Urinary bladder (tissue), 4 donors: ENCODE results near the gene IPCEF1. TPM values are rescaled to one million over a fixed set of nuclear protein-coding genes. Genes with fewer than 3 reads are reported as not detected.

Experiments
- DNase-seq: peaks from one replicate; pipeline ENCODE4 v3.0.0-alpha.2; 2015; ENCODE audit errors: extremely low spot score
- H3K27ac ChIP-seq: one replicate; pipeline ENCODE4 v1.5.1; 2013; ENCODE audit warnings: low read depth, mild to moderate bottlenecking, moderate library complexity
- H3K36me3 ChIP-seq: one replicate; pipeline ENCODE4 v1.6.1; 2013; ENCODE audit warnings: mild to moderate bottlenecking, moderate library complexity; ENCODE audit not compliant: insufficient read depth
- H3K4me1 ChIP-seq: one replicate; pipeline ENCODE4 v1.6.1; 2013; ENCODE audit warnings: mild to moderate bottlenecking, moderate library complexity; ENCODE audit not compliant: insufficient read depth
- H3K4me3 ChIP-seq: one replicate; pipeline ENCODE4 v1.5.1; 2013; ENCODE audit warnings: low read depth, low read length
- WGBS: extraction: QIAGEN DNeasy Blood & Tissue Kit; methylation state at CpG from one replicate; pipeline ENCODE4 v1.1.7; 2013; 5-methylcytosine and 5-hydroxymethylcytosine counted together
- polyA plus RNA-seq: library from polyadenylated mRNA; stranded (reverse); fragments of 200-250 nt; gene quantifications from one replicate; pipeline ENCODE4 v1.2.3, GENCODE V29; 2013
- total RNA-seq: library from RNA; depleted of rRNA; stranded (reverse); fragments of >200 nt; gene quantifications from one replicate; pipeline ENCODE4 v1.2.3, GENCODE V29; 2014
- donor health status: healthy with polysubstance abuse.
- donor health status: healthy.

IPCEF1 gene
- total and polyA plus RNA-seq, 2 donors: 1.1 to 3.0 TPM

DNA sequence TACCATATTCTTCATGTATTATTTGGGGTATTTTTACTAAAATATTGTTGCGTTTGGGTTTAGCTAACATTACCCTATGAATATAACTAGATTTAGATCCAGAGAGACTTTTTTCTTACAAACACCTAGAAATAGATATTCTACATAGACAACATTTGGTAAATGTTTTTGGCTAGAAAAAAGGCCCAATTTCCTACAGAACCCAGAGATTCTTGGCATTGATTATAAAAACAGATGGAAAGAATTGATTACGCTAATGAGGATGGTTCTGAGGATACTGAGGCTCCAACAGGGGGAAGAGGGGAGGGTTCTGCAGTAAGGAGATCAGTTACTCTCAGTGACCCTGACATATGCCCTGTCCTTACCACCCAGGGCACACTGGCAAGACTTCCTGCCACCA is 123.2 kb downstream of the IPCEF1 start:
- H3K4me1 ChIP-seq: no peaks in the 10 kb centered on the region
- H3K27ac ChIP-seq: no peak overlapping the region
- no peak for DNase-seq
- H3K36me3 ChIP-seq: no peaks in the 10 kb centered on the region
- 96% methylated on average over 2 of the region's 2 CpGs for WGBS
- no peak overlapping the region for H3K4me3 ChIP-seq

- 70% methylated on average over 7 of the region's 7 CpGs for WGBS
- H3K4me1 ChIP-seq: no peaks in the 10 kb centered on the region
- no peaks in the 10 kb centered on the region for H3K36me3 ChIP-seq
- H3K27ac ChIP-seq: no peak overlapping the region
- DNase-seq: no peak
- H3K4me3 ChIP-seq: no peak overlapping the region
These were observed 124.3 kb downstream of the IPCEF1 start for GRCh38 chr6:154232013-154232910.

- no peaks in the 10 kb centered on the region for H3K36me3 ChIP-seq
- H3K4me1 ChIP-seq: no peaks in the 10 kb centered on the region
- no peak for DNase-seq
- WGBS: 95% methylated on average over 5 of the region's 5 CpGs
- H3K27ac ChIP-seq: no peak overlapping the region
- no peak overlapping the region for H3K4me3 ChIP-seq
These were observed 125.5 kb downstream of the IPCEF1 start for GRCh38 chr6:154230910-154231595.

DNA sequence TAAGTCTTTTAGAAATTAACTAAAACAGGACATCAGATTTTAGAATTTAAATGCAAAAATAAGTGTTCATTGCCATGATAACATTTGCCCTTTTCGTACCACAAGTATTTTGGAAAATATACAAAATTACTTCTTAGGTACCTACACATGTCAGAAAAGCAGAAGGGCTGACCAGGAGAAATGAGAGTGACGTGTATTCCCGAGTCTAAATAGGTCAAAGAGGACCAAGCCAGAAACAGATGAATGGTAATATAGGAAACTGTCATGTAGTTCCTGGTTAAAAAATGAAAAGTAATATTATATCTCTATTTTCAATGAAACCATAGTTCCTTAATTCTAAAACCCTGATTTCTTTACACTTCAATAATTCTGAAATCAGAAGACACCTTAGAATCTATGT is 126.2 kb downstream of the IPCEF1 start:
- no peak for DNase-seq
- no peak overlapping the region for H3K4me3 ChIP-seq
- WGBS: 89% methylated on average over 3 of the region's 3 CpGs

GRCh38 chr6:154229786-154230185 is 126.8 kb downstream of the IPCEF1 start:
- Histone ChIP-seq H3K4me3 (no peak overlapping the region), H3K36me3 (no peaks in the 10 kb centered on the region), H3K4me1 (no peaks in the 10 kb centered on the region), H3K27ac (no peak overlapping the region)
- DNase-seq: no peak
- whole genome bisulfite sequencing: 91% methylated on average over 6 of the region's 6 CpGs

More for the DNA sequence above, 126.2 kb downstream of the IPCEF1 start:
- Histone ChIP-seq H3K4me1 (no peaks in the 10 kb centered on the region), H3K27ac (no peak overlapping the region), H3K36me3 (no peaks in the 10 kb centered on the region)

DNA sequence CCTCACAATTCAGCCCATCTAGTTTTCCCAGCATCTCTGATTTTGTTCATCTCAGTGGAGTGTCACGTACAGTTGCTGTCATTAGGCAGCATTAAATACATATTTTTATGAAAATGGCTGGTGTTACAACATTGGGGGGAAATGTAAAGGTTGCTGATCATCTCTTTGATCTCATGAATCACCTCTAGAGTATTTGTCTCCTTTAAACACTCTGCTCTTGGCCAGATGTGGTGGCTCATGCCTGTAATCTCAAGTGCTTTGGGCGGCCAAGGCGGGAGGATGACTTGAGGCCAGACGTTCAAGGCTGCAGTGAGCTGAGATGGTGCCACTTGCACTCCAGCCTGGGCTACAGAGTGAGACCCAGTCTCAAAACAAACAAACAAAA is 128.1 kb downstream of the IPCEF1 start:
- 84% methylated on average over 4 of the region's 4 CpGs for WGBS
- no peak overlapping the region for H3K4me3 ChIP-seq
- no peak overlapping the region for H3K27ac ChIP-seq
- H3K36me3 ChIP-seq: no peaks in the 10 kb centered on the region
- no peak for DNase-seq
- no peaks in the 10 kb centered on the region for H3K4me1 ChIP-seq

DNA sequence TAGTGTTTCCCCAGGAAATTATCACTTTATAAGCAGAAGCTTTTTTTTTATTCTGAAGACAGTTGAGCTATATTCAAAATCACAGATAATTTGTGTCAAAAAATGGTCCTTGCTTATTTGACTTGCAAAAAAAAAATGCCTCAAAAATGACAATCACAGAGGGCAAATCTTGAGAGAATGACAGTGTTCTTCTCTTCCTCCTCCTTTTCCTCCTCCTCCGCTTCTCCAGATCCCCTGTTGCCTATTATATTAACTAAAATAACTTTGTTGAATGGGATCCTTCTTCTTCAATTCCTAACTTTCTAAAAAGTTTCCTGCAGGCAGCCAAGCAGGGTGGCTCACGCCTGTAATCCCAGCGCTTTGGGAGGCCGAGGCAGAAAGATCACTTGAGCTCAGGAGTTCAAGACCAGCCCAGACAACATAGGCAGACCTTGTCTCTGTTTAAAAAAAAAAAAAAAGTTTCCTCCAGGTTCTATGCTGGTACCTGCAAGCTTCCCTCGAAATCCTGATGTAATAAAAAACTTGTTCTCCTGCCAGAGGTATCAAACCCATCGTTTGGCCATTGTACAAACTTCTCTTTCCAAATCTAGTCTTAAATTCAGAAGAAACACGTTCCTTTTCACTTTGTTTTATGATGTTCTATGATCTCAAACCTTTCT is 128.6 kb downstream of the IPCEF1 start:
- no peak overlapping the region for H3K27ac ChIP-seq
- no peak for DNase-seq
- WGBS: 87% methylated on average over 7 of the region's 7 CpGs
- no peak overlapping the region for H3K4me3 ChIP-seq
- H3K36me3 ChIP-seq: no peaks in the 10 kb centered on the region
- no peaks in the 10 kb centered on the region for H3K4me1 ChIP-seq

- no peaks in the 10 kb centered on the region for H3K4me1 ChIP-seq
- no peak for DNase-seq
- 86% methylated on average over 3 of the region's 3 CpGs for WGBS
- no peak overlapping the region for H3K4me3 ChIP-seq
- H3K27ac ChIP-seq: no peak overlapping the region
- no peaks in the 10 kb centered on the region for H3K36me3 ChIP-seq
These were observed 130.1 kb downstream of the IPCEF1 start for GRCh38 chr6:154226461-154226860.

- Histone ChIP-seq H3K4me1 (no peaks in the 10 kb centered on the region), H3K27ac (no peak overlapping the region), H3K36me3 (no peaks in the 10 kb centered on the region), H3K4me3 (no peak overlapping the region)
- 90% methylated on average over 2 of the region's 2 CpGs for WGBS
- no peak for DNase-seq
These were observed 133.3 kb downstream of the IPCEF1 start for GRCh38 chr6:154223296-154223695.

DNA sequence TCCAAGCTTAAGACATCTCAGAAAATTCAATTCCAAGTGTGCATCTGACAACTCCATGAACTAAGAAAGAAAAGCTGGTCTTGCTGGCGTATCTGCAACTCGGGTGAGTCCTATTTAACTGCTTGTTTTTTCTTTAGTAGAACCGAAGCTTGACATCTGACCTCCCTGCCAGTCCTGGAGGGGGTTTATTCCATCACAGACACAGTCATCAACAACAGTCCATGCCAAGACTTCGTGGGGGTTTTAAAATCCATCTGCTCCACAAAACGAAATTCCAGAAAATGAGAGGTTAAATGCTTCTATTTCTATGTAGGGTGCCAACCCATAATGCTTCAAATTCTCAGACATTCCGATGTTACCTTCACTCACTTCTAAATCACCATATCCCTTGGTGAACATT is 133.9 kb downstream of the IPCEF1 start:
- no peaks in the 10 kb centered on the region for H3K36me3 ChIP-seq
- 67% methylated on average over 6 of the region's 6 CpGs for WGBS
- DNase-seq: no peak
- H3K27ac ChIP-seq: no peak overlapping the region
- H3K4me1 ChIP-seq: no peaks in the 10 kb centered on the region
- no peak overlapping the region for H3K4me3 ChIP-seq

DNA sequence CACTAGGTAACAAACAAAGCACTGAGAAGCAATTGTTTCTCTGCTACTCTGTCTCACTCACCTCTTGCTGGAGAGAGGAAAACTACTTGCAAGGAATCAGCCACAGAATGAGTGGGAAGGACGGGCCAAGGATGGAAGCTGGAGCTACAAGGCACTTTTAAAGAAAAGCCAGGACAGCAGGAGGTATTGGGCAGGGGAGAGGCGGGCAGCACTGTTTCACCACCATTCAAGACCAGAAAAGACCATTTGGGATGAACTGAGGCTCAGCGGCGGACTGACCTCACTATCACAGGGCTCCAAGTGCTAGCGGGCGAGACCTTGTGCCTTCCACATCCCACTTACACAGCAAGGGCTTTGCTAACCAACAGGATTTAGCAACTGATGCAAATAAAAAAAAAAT is 137.4 kb downstream of the IPCEF1 start:
- H3K27ac ChIP-seq: no peak overlapping the region
- no peak for DNase-seq
- H3K4me3 ChIP-seq: no peak overlapping the region
- H3K4me1 ChIP-seq: no peaks in the 10 kb centered on the region
- no peaks in the 10 kb centered on the region for H3K36me3 ChIP-seq
- WGBS: 90% methylated on average over 6 of the region's 6 CpGs

DNA sequence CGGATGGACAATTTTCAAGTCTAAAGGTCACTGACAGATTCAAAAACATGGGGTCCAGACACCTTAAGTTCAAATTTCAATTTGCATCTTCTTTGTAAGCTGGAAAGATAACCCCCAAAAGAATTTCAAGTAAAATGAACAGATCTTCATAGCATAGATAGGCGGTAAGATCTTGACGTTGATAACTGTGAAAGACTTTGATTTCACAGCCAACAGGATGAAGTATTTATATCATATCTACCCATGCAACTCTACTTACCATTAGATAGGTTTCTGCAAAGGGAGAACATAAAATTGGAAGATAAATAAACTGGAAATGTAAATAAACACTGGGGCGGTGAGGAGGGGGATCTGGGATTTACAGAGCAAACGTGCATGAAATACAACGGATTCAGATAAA is 137.8 kb downstream of the IPCEF1 start:
- no peaks in the 10 kb centered on the region for H3K36me3 ChIP-seq
- WGBS: 59% methylated on average over 6 of the region's 6 CpGs

DNA sequence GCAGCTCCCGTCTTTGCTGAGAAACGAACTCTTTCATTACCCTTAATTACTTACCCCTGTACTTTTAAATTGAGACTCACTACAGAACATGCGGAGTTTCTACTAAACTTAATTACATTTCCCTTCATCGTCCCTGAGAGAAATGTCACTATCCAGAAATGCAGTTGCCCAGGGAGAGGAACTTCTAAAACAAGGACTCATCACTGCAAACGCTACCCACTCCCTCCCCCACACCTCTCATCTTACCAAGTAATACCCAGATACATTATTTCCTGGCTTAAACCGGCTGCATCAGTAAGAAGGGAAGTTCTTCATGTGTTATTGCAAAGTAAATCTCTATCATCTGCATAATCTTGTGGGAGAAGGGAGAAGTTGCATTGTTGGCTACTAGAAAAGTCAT is 138.3 kb downstream of the IPCEF1 start:
- no peak overlapping the region for H3K4me3 ChIP-seq
- 57% methylated on average over 6 of the region's 6 CpGs for WGBS
- DNase-seq: no peak
- no peaks in the 10 kb centered on the region for H3K36me3 ChIP-seq
- no peaks in the 10 kb centered on the region for H3K4me1 ChIP-seq
- no peak overlapping the region for H3K27ac ChIP-seq

More for the DNA sequence above, 137.8 kb downstream of the IPCEF1 start:
- Histone ChIP-seq H3K27ac (no peak overlapping the region), H3K4me1 (no peaks in the 10 kb centered on the region), H3K4me3 (no peak overlapping the region)
- DNase-seq: no peak

- no peak overlapping the region for H3K27ac ChIP-seq
- no peak for DNase-seq
- H3K36me3 ChIP-seq: no peaks in the 10 kb centered on the region
- H3K4me1 ChIP-seq: no peaks in the 10 kb centered on the region
- no peak overlapping the region for H3K4me3 ChIP-seq
- WGBS: 95% methylated on average over 3 of the region's 3 CpGs
These were observed 142.8 kb downstream of the IPCEF1 start for GRCh38 chr6:154213782-154214181.
